ENCODE results near the gene DISP3.

The DISP3 gene

DNA sequence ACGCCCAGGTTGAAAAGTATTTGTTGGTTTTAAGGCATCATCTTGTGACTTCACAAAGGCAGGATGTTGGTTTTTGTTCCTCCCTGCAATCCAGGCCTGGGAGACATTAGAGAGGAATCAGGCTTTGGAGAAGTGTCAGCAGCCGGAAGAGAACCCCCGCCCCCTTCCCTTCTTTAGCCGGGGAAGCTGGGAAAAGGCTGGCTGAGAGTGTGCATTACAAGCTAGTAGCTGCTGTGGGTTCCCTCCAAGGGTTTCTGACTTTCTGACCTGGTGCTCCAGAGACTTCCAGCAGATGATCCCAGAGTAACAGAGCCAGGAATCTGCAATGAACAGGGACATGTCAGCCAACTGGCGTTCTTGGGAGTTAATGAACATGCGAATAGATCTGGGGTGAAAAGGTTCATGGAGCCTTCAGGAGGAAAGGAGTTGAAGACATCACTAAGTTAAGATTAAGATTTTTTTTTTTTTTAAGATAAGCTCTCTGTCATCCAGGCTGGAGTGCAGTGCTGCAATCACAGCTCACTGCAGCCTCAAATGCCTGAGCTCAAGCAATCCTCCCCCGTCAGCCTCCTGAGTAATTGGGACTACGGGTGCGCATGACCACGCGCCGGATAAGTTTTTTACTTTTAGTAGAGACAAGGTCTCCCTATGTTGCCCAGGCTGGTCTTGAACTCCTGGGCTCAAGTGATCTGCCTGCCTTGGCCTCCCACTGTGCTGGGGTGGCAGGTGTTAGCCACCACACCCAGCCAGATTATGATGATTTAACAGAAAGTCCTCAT, 7.5 kb downstream of the DISP3 start:
- DNase-seq (ENCODE audit: low read depth in 2 of 2): no peak

DNA sequence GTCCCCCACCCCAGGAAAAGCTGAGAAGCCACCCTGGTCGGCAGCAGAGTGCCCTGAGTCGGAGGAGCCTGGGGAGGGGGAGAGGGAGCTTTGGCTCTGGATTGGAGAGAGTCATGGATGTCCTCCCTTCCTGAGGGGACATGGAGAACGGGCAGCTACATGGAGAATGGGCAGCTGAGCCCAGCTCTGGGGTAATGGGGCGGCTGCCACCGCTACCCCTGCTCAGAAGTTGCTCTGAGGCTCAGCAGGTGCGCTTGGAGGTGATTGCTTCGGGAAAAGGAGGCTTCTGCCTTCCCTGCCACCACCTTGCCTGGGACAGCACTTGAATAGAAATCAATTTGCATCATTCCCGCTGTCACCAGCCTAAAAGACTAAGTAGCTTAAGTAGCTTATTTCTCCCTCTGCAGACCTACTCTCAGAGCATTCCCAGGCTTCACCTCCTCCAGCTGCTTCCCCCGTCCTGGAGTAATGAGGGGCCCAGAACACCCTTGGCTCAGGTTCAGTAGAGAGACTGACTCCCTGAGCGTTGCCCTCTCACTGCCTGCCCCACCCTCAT, 8.3 kb downstream of the DISP3 start:
- no peak for DNase-seq (ENCODE audit: low read depth in 2 of 2)

GRCh38 chr1:11488201-11488770, 9.3 kb downstream of the DISP3 start:
- no peak for DNase-seq (ENCODE audit: low read depth in 2 of 2)

DNA sequence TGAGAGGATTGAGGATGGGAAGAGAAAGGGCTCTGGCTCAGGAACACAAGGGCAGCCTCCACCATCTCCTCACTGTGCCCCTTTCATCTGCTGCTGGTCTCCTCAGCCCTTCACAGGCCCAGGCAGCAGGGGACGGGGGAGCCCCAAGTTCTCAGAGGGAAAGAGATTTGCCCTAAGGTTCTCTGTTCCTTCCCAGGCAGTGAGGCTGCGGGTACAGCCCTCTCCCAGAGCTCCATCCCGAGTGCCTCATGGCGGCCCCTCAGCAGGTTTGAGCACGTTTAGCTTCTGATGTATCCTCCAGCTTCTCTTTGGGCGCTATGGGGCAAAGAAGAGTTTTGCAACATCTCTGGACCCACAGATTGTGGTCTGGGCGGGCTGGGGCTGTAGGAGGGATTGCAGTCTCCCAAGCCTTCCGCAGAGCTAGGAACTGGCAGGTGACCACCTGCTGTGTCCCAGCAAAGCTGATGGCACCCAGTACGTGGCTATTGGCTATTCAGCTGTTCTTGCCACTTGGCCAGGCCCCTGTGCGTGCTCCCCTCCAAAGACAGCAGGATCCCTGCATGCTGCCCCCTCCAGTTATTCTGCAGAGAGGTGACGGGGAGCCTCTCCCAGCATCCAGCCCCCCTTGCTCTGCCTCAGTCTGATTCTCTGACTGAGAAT, 10.1 kb downstream of the DISP3 start:
- no peak for DNase-seq (ENCODE audit: low read depth in 2 of 2)

- no peak for DNase-seq (ENCODE audit: low read depth in 2 of 2)
Observed at GRCh38 chr1:11492235-11492634, 13.3 kb downstream of the DISP3 start.

DNA sequence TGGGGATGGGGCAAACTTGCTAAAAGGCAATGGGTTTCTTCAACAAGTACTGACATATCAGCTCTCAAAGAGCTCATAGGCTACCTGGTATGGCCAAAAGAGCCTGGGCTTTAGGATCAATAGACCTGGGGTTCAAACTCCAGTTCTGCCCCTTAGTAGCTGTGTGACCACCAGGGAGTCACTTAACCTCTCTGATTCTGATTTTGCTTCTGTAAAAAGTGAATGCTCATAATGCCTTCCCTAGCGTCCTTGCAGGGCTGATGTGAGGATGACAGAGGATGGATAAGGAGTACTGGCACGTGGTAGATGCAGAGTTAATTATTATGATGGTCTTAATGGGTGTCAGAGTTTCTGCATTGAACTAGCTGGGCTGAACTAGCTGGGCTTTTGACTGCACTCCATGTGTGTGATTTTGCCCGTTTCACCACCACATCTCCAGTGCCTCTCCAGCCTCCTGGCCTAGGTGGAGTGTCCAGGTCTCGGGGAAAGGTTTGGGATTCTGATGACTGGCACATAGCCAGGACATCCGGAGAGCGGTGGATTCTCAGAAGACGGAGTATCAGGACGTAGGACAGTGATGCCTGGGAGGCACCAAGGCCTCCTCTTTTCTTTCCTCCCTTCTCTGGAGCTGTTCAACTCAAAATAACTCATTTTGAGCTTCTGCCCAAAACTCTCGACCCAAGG, 15.2 kb downstream of the DISP3 start:
- no peak for DNase-seq (ENCODE audit: low read depth in 2 of 2)

DNA sequence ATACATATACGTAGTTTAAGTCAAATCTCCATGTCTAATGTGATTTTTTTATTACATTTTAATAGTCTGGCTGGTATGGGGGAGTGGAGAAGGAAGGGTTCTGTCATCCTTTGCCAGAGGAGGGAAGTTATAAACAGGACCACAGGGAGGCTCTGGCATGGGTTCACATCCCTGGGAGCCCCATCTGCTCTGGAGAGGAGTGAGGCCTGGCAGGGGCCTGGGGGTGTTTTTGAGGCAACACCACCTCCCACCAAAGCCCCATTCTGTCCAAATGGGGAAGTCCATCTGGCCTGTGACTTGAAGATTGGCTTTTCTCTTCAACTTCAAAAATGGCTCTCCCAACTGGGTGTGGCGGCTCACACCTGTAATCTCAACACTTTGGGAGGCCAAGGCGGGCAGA, 15.8 kb downstream of the DISP3 start:
- DNase-seq (ENCODE audit: low read depth in 2 of 2): no peak

DNA sequence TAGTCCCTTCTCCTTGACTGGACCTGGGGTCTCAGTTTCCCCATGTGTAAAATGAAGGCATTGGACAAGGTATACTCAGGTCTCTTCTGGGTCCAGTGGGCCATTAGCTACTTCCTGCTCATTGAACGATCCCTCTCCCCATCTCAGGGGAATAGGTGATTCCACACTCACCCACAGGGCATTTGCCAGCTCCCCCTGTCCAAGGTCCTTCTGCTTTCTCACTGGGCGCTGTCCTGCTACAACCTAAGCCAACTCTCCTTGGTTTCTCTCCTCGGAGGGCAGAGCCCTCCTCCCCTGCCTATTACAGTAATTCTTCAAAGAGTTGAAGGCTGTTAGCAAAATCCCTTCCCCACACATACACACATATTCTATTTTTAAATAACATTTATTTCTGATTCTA, 16.6 kb downstream of the DISP3 start:
- DNase-seq (ENCODE audit: low read depth in 2 of 2): no peak

- DNase-seq (ENCODE audit: low read depth in 2 of 2): no peak
Observed at GRCh38 chr1:11496551-11497080, 17.7 kb downstream of the DISP3 start.

GRCh38 chr1:11498956-11499594, 20.1 kb downstream of the DISP3 start:
- DNase-seq (ENCODE audit: low read depth in 2 of 2): no peak

GRCh38 chr1:11499601-11500331, 20.8 kb downstream of the DISP3 start:
- no peak for DNase-seq (ENCODE audit: low read depth in 2 of 2)

GRCh38 chr1:11500881-11501280, 21.9 kb downstream of the DISP3 start:
- DNase-seq (ENCODE audit: low read depth in 2 of 2): no peak

GRCh38 chr1:11501491-11501897, 22.5 kb downstream of the DISP3 start:
- no peak for DNase-seq (ENCODE audit: low read depth in 2 of 2)

- DNase-seq (ENCODE audit: low read depth in 2 of 2): no peak
Observed at GRCh38 chr1:11501906-11502485, 23.0 kb downstream of the DISP3 start.

DNA sequence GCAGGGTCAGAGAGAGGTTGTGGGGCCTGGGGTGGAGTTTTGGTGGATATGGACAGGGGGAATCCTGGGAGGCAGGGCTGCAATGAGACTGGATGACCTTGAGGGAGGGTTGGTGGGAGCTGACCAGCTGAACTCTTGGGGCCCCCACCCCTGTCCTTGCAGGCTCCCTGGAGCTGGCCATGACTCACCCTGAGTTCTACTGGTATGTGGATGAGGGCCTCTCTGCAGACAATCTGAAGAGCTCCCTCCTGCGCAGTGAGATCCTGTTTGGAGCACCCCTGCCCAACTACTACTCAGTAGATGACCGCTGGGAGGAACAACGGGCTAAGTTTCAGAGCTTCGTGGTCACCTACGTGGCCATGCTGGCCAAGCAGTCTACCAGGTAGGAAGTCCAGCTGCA, 23.6 kb downstream of the DISP3 start:
- DNase-seq (ENCODE audit: low read depth in 2 of 2): no peak

DNA sequence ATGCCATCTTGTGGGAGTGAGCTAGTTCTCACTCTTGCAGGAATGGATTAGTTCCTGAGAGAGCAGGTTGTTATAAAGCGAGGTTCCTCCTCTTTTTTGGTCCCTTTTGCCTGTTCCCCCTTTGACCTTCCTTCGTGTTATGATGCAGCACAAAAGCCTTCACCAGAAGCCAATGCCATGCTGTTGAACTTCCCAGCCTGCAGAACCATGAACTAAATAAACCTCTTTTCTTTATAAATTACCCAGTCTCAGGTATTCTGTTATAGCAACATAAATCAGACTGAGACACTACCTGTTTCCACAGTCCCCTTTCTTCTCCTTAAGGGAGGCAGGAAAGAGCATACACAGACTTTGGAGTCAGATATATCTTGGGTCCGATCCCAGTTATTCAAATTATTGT, 25.6 kb downstream of the DISP3 start:
- DNase-seq (ENCODE audit: low read depth in 2 of 2): no peak

DNA sequence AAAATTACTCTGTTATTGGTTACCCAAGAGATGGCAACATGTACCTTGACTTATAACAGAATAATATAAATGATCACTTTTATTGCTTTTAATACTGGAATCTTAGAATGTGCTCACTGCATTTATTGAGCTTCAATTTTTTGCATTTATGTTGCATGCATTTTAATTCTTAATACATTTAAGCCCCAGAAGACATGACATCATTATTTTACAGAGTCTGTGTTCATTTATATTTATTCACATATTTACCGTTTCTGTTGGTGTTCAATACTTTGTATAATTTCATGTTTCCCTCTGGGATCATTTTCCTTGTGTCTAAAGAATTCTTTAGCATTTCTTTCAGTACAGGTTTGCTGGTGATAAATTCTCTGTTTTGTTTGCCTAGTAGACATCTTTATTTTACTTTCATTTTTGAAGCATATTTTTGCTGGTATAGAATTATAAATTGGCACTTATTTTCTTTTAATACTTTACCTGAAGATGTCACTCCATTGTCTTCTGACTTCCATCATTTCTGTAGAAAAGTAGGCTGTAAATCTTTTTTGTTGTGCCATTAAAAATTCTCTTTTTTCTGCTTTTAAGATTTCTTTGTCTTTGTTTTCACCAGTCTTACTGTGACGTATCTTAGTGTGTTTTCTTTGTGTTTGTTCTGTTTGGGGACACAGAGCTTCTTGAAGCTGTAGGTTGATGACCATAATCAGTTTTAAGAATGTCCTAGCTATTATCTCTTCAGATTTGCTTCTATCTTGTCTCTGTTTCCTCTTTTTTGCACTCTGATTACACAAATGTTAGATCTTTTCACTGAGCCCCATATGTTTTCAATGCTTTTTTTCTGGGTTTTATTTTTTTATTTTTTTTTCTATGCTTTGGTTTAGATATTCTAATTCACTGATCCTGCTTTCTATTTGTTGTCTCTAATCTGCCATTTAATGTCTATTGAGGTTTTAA, 26.9 kb downstream of the DISP3 start:
- DNase-seq (ENCODE audit: low read depth in 2 of 2): no peak

DNA sequence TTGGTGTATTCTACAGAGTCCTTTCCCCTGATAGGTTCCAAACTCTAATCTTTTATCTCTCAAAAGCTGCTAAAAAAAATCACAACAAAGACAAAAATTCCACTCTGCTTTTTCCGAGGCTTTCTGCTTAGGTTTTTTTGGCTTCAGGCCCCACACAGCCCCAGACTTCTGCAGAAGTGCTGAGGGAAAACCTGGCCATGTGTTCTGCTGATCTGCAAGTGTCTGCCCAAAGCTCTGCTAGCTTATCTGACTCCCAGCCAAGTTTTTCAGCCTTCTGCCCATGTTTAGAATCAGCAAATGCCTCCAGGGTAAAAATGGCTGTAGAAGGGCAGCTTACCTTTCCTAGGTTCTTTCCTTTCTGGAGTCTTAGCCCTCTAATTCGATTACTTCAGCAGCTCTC, 28.4 kb downstream of the DISP3 start:
- DNase-seq (ENCODE audit: low read depth in 2 of 2): no peak

GRCh38 chr1:11513681-11514080, 34.7 kb downstream of the DISP3 start:
- no peak for DNase-seq (ENCODE audit: low read depth in 2 of 2)
